Gastrocnemius medialis (tissue), 4 donors: ENCODE results near the gene NR4A1.

Experiments
- CTCF ChIP-seq, 5 experiments: fragments of 450-650 bp in 3 of 5; fragments of 200-600 bp in 2 of 5; sonication (generic) in 2 of 5; IDR thresholded peaks in 4 of 5; conservative IDR thresholded peaks in 1 of 5; 1 replicate in 4 of 5; 2 replicates in 1 of 5; pipeline ENCODE4 v1.5.1; 2016 to 2019; ENCODE audit warnings: antibody characterized with exemption in 5 of 5, mild to moderate bottlenecking in 3 of 5, moderate library complexity in 3 of 5
- POLR2A ChIP-seq, 2 donors: fragments of 450-650 bp; IDR thresholded peaks; one replicate each; pipeline ENCODE4 v1.6.1; 2017; ENCODE audit warnings: antibody characterized with exemption in 2 of 2, mild to moderate bottlenecking in 2 of 2, moderate library complexity in 2 of 2

- TF ChIP-seq CTCF (IDR thresholded peaks at IDR 0.05 in 4 of 5, conservative IDR thresholded peaks at IDR 0.05 in 1 of 5): peak; percentile 47 to 77 (median 72)
- no peak for TF ChIP-seq POLR2A (IDR thresholded peaks at IDR 0.05)
These were observed 47.1 kb upstream of the NR4A1 start for GRCh38 chr12:52004042-52004648.
